ENCODE measurements around the gene ERVFRD-1.

ERVFRD-1 gene

GRCh38 chr6:11067348-11067747, 44.2 kb downstream of the ERVFRD-1 start:
- Histone ChIP-seq H3K27ac (replicated peaks) (no peak overlapping the region), H3K27me3 (ENCODE audit: insufficient read depth, poor library complexity, severe bottlenecking) (no peaks in the 10 kb centered on the region), H3K4me3 (replicated peaks; ENCODE audit: insufficient read depth, low read length) (no peak overlapping the region)
- TF ChIP-seq REST (IDR thresholded peaks at IDR 0.05; ENCODE audit: insufficient replicate concordance, low read depth): no peak
- TF ChIP-seq CTCF (IDR thresholded peaks at IDR 0.05; ENCODE audit: insufficient read depth, low read length): no peak
- TF ChIP-seq POLR2AphosphoS5 (IDR thresholded peaks at IDR 0.05; ENCODE audit: low read depth): no peak
- TF ChIP-seq GABPA (IDR thresholded peaks at IDR 0.05; ENCODE audit: low read depth): no peak
- TF ChIP-seq SPI1 (IDR thresholded peaks at IDR 0.05; ENCODE audit: borderline replicate concordance, low read depth): no peak
- DNase-seq (ENCODE audit: low read depth in 1 of 2, low spot score in 1 of 2): no peak

- no peak overlapping the region for H3K27ac ChIP-seq (replicated peaks)
- no peak for DNase-seq (ENCODE audit: low read depth in 1 of 2, low spot score in 1 of 2)
- no peak for TF ChIP-seq REST (IDR thresholded peaks at IDR 0.05; ENCODE audit: insufficient replicate concordance, low read depth)
- no peak overlapping the region for H3K4me3 ChIP-seq (replicated peaks; ENCODE audit: insufficient read depth, low read length)
- H3K27me3 ChIP-seq (ENCODE audit: insufficient read depth, poor library complexity, severe bottlenecking): no peaks in the 10 kb centered on the region
Measured at GRCh38 chr6:11066505-11067347, 44.8 kb downstream of the ERVFRD-1 start.

- no peak overlapping the region for H3K4me3 ChIP-seq (replicated peaks; ENCODE audit: insufficient read depth, low read length)
- DNase-seq (ENCODE audit: low read depth in 1 of 2, low spot score in 1 of 2): no peak
- no peak for TF ChIP-seq SPI1 (IDR thresholded peaks at IDR 0.05; ENCODE audit: borderline replicate concordance, low read depth)
- no peak for TF ChIP-seq REST (IDR thresholded peaks at IDR 0.05; ENCODE audit: insufficient replicate concordance, low read depth)
- no peak for TF ChIP-seq GABPA (IDR thresholded peaks at IDR 0.05; ENCODE audit: low read depth)
- no peak for TF ChIP-seq CTCF (IDR thresholded peaks at IDR 0.05; ENCODE audit: insufficient read depth, low read length)
- TF ChIP-seq POLR2AphosphoS5 (IDR thresholded peaks at IDR 0.05; ENCODE audit: low read depth): no peak
- H3K27ac ChIP-seq (replicated peaks): no peak overlapping the region
- H3K27me3 ChIP-seq (ENCODE audit: insufficient read depth, poor library complexity, severe bottlenecking): no peaks in the 10 kb centered on the region
Measured at GRCh38 chr6:11065436-11066202, 45.9 kb downstream of the ERVFRD-1 start.
